GM18508 (cell line): ENCODE results near the gene LIN28A.

Experiments used
- ATAC-seq: cut with Tn5 transposase; IDR thresholded peaks from one replicate; pipeline ENCODE4 v1.9.1; 2021; ENCODE audit warnings: moderate number of reproducible peaks; ENCODE audit not compliant: insufficient read depth, unreplicated experiment

LIN28A gene

DNA sequence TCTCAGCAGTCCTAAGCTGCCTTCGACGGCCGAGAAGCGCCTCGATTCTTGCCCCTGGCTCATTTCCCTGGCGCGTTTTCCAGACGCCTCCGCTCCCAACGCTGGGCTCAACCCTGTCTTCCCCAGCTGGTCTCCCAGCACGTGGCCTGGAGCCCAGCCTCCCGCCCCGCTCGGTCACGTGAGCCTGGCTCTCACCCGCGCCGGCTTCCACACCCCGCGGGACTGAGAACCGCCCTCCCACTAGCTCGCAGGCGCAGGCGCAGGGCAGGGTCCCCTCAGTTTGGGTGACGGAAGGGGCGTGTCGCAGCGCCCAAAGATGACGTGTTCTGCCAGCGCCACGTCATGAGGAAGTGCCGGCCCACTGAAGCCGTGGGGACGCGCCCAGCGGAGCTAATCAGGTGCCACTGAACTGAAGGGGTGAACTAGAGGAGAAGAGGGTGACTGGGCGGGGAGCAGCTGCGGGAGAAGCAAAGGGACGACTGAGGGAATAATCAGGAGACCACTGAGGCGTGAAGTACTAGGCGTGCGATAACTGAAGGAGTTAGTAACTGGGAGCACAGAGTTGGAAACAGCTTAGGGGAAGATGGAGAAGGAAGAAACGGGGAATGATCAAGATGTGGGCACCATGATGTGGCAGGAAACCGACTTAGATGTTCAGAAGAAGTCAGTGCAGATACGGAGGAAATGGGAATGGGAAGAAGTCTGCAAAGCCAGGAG lies 21.5 kb downstream of the LIN28A start, which contains the start of gene DHDDS:
Gene DHDDS, plus strand, starts transcription at position 343 of the 717 bp plus-strand sequence. CDS start 625 bp downstream, outside the sequence.
- ATAC-seq = peak; percentile 79

DNA sequence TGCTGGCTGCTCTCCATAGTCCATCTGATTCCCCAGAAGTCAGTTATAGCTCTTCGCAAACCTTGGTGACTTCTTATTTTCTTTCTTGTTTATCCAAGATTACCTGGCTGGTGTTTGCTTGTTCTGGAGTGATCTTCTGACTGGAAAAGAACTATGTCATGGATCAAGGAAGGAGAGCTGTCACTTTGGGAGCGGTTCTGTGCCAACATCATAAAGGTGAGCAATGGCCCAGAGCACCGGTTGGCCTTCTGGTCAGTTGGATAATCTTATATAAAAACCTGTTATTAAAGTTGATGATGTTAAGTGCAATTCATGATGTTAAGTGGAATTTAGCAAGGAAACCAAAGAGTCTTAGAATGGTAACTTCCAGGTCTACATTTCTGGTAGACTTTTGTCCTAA lies 22.2 kb downstream of the LIN28A start:
- no peak for ATAC-seq

GRCh38 chr1:26434161-26434752 lies 23.6 kb downstream of the LIN28A start:
- no peak for ATAC-seq

DNA sequence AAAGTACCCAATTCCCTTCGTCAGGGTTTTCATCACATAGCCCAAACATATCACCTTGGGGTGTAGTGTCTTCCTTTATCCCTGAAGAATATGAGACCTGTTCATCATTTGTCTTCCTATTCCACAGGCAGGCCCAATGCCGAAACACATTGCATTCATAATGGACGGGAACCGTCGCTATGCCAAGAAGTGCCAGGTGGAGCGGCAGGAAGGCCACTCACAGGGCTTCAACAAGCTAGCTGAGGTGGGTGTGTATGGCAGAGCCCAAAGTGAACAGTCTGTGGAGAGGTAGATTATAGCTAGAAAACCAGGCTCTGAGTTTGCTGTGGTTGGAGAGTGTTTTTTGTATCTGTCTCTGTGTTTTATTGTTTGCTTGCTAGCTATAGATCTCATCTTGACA lies 27.4 kb downstream of the LIN28A start:
- no peak for ATAC-seq

GRCh38 chr1:26440259-26440658 lies 29.6 kb downstream of the LIN28A start:
- ATAC-seq = no peak

DNA sequence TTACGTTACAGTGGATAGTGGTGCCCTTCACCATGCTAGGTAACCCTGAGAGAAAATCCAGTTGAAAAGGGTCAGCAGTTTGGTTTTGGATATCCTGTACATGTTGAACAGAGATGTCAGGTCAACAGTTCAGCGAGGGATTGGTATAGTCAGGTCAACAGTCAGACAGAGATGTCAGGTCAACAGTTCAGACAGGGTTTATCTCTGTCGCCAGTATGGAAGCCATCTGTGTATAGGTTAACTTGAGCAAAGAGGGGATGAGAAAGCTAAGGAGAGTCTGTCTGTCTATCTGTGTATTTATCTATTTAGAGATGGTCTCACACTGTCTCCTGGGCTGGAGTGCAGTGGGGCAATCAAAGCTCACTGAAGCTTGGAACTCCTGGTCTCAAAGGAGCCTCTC lies 39.3 kb downstream of the LIN28A start:
- ATAC-seq = no peak

DNA sequence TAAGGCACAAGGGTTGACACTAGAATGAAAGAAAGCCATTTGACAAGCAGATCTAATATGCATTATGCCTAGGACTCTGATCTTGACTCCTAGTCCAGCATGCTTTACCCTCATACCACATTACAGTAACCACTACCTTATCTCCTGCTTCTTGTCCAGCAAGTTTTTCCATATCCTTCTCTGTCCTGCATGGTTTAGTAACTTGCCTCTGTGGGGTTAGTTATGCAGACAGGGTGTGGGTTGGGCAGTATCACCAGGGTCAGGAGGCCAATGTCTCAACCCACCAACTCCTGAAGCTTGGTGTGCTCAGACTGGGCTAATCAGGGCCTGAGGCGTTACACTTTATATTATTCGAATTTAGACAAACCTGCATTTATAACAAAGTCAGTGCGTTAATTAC lies 40.3 kb downstream of the LIN28A start:
- ATAC-seq = no peak

- ATAC-seq = no peak
Observed at GRCh38 chr1:26452459-26453183, 42.0 kb downstream of the LIN28A start.

- ATAC-seq = no peak
Observed at GRCh38 chr1:26459148-26459547, 48.5 kb downstream of the LIN28A start.

DNA sequence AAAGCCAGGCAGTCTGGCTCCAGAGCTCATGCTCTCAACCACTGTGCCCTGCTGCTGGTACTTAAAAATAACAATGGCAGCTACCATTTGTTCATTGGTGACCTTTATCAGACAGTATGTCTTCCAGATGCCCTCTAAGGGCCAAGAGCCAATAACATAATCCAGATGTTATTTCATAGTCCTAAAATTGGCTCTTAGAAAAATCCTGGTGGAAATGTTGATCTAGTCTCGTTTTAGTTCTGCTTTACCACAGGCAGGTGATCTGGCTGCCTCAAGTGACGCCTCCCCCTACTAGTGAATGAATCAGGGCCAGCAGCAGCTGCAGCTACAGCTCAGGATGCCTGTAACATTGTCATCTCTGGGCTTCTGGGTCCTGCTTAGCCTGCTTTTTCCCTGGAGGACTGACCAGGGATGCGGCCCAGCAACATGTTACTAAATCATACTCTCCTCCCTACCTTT lies 49.0 kb downstream of the LIN28A start:
- ATAC-seq = no peak

- ATAC-seq = no peak
Observed at GRCh38 chr1:26468911-26469310, 58.3 kb downstream of the LIN28A start.

GRCh38 chr1:26469558-26469957 lies 58.9 kb downstream of the LIN28A start:
- no peak for ATAC-seq

- ATAC-seq = no peak
Observed at GRCh38 chr1:26470878-26471497, 60.4 kb downstream of the LIN28A start.

- no peak for ATAC-seq
Observed at GRCh38 chr1:26471498-26472319, 61.1 kb downstream of the LIN28A start.

DNA sequence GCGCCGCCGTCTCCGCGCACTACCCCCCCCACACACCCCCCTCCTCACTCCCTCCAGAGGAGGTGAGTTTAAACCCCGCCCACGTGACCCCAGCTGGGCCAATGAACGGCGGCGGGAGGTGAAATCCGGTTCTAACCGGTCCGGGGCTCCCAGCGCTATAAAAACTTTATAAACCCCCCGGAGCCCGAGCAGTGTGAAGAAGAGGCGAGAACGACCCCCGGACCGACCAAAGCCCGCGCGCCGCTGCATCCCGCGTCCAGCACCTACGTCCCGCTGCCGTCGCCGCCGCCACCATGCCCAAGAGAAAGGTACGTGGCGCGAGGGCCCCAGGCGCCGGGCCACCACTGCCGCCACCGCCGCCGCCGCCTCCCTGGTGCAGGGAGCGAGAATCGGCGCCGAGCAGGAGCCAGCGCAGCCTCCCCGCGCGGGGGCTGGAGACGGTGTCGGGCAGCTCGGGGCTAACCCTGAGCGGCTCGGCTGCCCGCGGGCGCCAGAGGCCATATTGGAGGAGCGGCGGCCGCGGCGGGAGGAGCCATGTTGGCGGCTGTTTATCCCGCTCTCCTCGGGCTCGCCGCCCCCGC lies 61.8 kb downstream of the LIN28A start, which contains the start of gene HMGN2:
Gene HMGN2, plus strand, starts transcription at position 121 of the 581 bp plus-strand sequence. Its CDS starts 173 bp downstream, at position 294.
- ATAC-seq = no peak

- no peak for ATAC-seq
Observed at GRCh38 chr1:26472901-26473845, 62.6 kb downstream of the LIN28A start.

GRCh38 chr1:26474818-26475217 lies 64.2 kb downstream of the LIN28A start:
- no peak for ATAC-seq

- no peak for ATAC-seq
Observed at GRCh38 chr1:26475989-26476388, 65.4 kb downstream of the LIN28A start.
